Stimulated activated CD4-positive, alpha-beta T cell treated with anti-CD3 and anti-CD28 coated beads, Interleukin-15, amount 100 ng/mL, for 48 hours (primary cell): ENCODE measurements around the gene PPFIBP1.
"Not testable (repeated sequence)": the region's sequence is repeated elsewhere in the genome, so short reads cannot be mapped to it uniquely, and the experiment has no call there.

ENCODE experiments used
- DNase-seq, 2 donors: peaks; one replicate each; pipeline ENCODE4 v3.0.0-alpha.2; 2020; ENCODE audit warnings: low read depth in 2 of 2

The PPFIBP1 gene

GRCh38 chr12:27542628-27543027, 18.6 kb downstream of the PPFIBP1 start:
- no peak for DNase-seq

GRCh38 chr12:27544858-27545257, 20.9 kb downstream of the PPFIBP1 start:
- DNase-seq = not testable (repeated sequence)

- no peak for DNase-seq
Observed at GRCh38 chr12:27545665-27546064, 21.7 kb downstream of the PPFIBP1 start.

- DNase-seq = no peak
Observed at GRCh38 chr12:27547592-27547991, 23.6 kb downstream of the PPFIBP1 start.

- DNase-seq = no peak
Observed at GRCh38 chr12:27548301-27549199, 24.5 kb downstream of the PPFIBP1 start.

- DNase-seq = no peak
Observed at GRCh38 chr12:27549236-27549800, 25.3 kb downstream of the PPFIBP1 start.

- DNase-seq = no peak
Observed at GRCh38 chr12:27549801-27550652, 26.0 kb downstream of the PPFIBP1 start.

GRCh38 chr12:27550653-27550975, 26.6 kb downstream of the PPFIBP1 start:
- DNase-seq = no peak

GRCh38 chr12:27551172-27551840, 27.3 kb downstream of the PPFIBP1 start:
- DNase-seq = no peak

- DNase-seq = no peak
Observed at GRCh38 chr12:27552235-27552634, 28.2 kb downstream of the PPFIBP1 start.

- DNase-seq = no peak
Observed at GRCh38 chr12:27552886-27553560, 29.0 kb downstream of the PPFIBP1 start.

- no peak for DNase-seq
Observed at GRCh38 chr12:27553941-27554340, 29.9 kb downstream of the PPFIBP1 start.

- no peak for DNase-seq
Observed at GRCh38 chr12:27554421-27555186, 30.6 kb downstream of the PPFIBP1 start.

- DNase-seq = no peak
Observed at GRCh38 chr12:27555361-27555760, 31.4 kb downstream of the PPFIBP1 start.

GRCh38 chr12:27555925-27556778, 32.1 kb downstream of the PPFIBP1 start:
- no peak for DNase-seq

GRCh38 chr12:27560126-27560525, 36.1 kb downstream of the PPFIBP1 start:
- DNase-seq = no peak

GRCh38 chr12:27561535-27562350, 37.7 kb downstream of the PPFIBP1 start:
- no peak for DNase-seq

GRCh38 chr12:27564612-27565213, 40.7 kb downstream of the PPFIBP1 start:
- no peak for DNase-seq
